A549 (cell line): ENCODE data around the gene SMPD2. TPM values are rescaled to one million over a fixed set of nuclear protein-coding genes. Genes with fewer than 3 reads are reported as not detected.
A peak's percentile ranks its signal among the peaks of the same experiment; 100 is the strongest.

ENCODE experiments used
- ATAC-seq, 2 experiments: fragments of 200-7000 bp in 1 of 2; fragments of >200 bp in 1 of 2; cut with Nextera tagmentation in 1 of 2; cut with Tn5 transposase in 1 of 2; 3 replicates each; pipeline versions ENCODE4 v1.8.0 to v1.9.1; 2018 to 2020; ENCODE audit warnings: mild to moderate bottlenecking in 1 of 2, moderate library complexity in 1 of 2
- CTCF ChIA-PET: fragments of 300-600 bp; sonication (Branson Sonifier 250); formaldehyde crosslinking; extraction: SDS; loops from one replicate; lab custom pipeline; 2021; ENCODE audit warnings: antibody characterized with exemption, inconsistent platforms; lab: Yijun Ruan, JAX
- POLR2A ChIA-PET: fragments of 350-600 bp; formaldehyde crosslinking; extraction: SDS; loops from one replicate; lab custom pipeline; 2021; ENCODE audit warnings: antibody characterized with exemption, inconsistent platforms; lab: Yijun Ruan, JAX
- DNase-seq, 2 experiments: peaks; one replicate each; pipeline versions ENCODE4 v3.0.0 to v3.0.0-alpha.2; 2011 to 2016; ENCODE audit warnings: low read depth in 1 of 2, low spot score in 1 of 2
- FAIRE-seq: peaks from 2 replicates; lab custom pipeline; 2011; peaks lifted over from hg19 to GRCh38; lab: Jason Lieb, UNC
- H3K27ac ChIP-seq, 2 experiments: fragments of >200 bp; sonication (Bioruptor Twin); formaldehyde crosslinking; 3 replicates each; pipeline ENCODE4 v1.5.1; 2016 to 2017
- H3K4me1 ChIP-seq: fragments of >200 bp; sonication (Bioruptor Twin); formaldehyde crosslinking; 3 replicates; pipeline ENCODE4 v1.6.1; 2016
- H3K4me2 ChIP-seq: fragments of >200 bp; sonication (Bioruptor Twin); formaldehyde crosslinking; 3 replicates; pipeline ENCODE4 v1.6.1; 2016
- H3K4me3 ChIP-seq: fragments of >200 bp; sonication (Bioruptor Twin); formaldehyde crosslinking; 3 replicates; pipeline ENCODE4 v1.5.1; 2016
- H3K9me3 ChIP-seq: fragments of >200 bp; sonication (Bioruptor Twin); formaldehyde crosslinking; 3 replicates; pipeline ENCODE4 v1.6.1; 2016
- CBX2 ChIP-seq: fragments of 200-600 bp; sonication (generic); IDR thresholded peaks from 2 replicates; pipeline ENCODE4 v1.6.1; 2016; ENCODE audit warnings: low read depth, mild to moderate bottlenecking, borderline replicate concordance
- CBX8 ChIP-seq: fragments of 200-600 bp; sonication (generic); IDR thresholded peaks from 2 replicates; pipeline ENCODE4 v1.6.1; 2016
- CEBPB ChIP-seq, 2 experiments: fragments of >200 bp in 1 of 2; sonication (Bioruptor Twin) in 1 of 2; formaldehyde crosslinking in 1 of 2; IDR thresholded peaks; 2 replicates each; pipeline ENCODE4 v1.6.1; 2012 to 2016
- CHD4 ChIP-seq: fragments of 200-600 bp; sonication (generic); IDR thresholded peaks from 2 replicates; pipeline ENCODE4 v1.6.1; 2016; ENCODE audit warnings: antibody characterized with exemption, mild to moderate bottlenecking, borderline replicate concordance
- EP300 ChIP-seq, 2 experiments: fragments of >200 bp; sonication (Bioruptor Twin); formaldehyde crosslinking; IDR thresholded peaks; 2 replicates in 1 of 2; 3 replicates in 1 of 2; pipeline ENCODE4 v1.6.1; 2016 to 2017
- FOSL2 ChIP-seq, 2 experiments: fragments of 450-650 bp in 1 of 2; fragments of >200 bp in 1 of 2; sonication (Bioruptor Twin) in 1 of 2; formaldehyde crosslinking; IDR thresholded peaks; 2 replicates each; pipeline versions ENCODE4 v1.5.0 to v1.6.1; 2016 to 2020; ENCODE audit warnings: mild to moderate bottlenecking in 1 of 2, moderate library complexity in 1 of 2
- HOXA7 ChIP-seq: fragments of 250-450 bp; sonication (Bioruptor Pico); IDR thresholded peaks from 2 replicates; pipeline ENCODE4 v1.5.0; 2020; ENCODE audit warnings: mild to moderate bottlenecking, moderate library complexity
- HOXB5 ChIP-seq: fragments of 250-450 bp; sonication (Bioruptor Pico); IDR thresholded peaks from 2 replicates; pipeline ENCODE4 v1.5.0; 2020; ENCODE audit warnings: mild to moderate bottlenecking, moderate library complexity
- MAFK ChIP-seq: fragments of 450-650 bp; IDR thresholded peaks from 2 replicates; pipeline ENCODE4 v1.6.1; 2014; ENCODE audit not compliant: partially characterized antibody
- MYC ChIP-seq: IDR thresholded peaks from 2 replicates; pipeline ENCODE4 v1.6.1; 2012; ENCODE audit warnings: mild to moderate bottlenecking, inconsistent platforms, low read length, improper control_type of control experiment, borderline replicate concordance
- NFE2L2 ChIP-seq: fragments of 150-350 bp; conservative IDR thresholded peaks from 2 replicates; pipeline ENCODE4 v1.6.1; 2014; ENCODE audit warnings: low read length
- NPAS2 ChIP-seq: fragments of 250-450 bp; sonication (Bioruptor Pico); IDR thresholded peaks from 2 replicates; pipeline ENCODE4 v1.8.0; 2022; ENCODE audit warnings: mild to moderate bottlenecking, moderate library complexity, borderline replicate concordance
- PHF8 ChIP-seq: fragments of 200-600 bp; sonication (generic); IDR thresholded peaks from 2 replicates; pipeline ENCODE4 v1.6.1; 2016; ENCODE audit warnings: low read depth, mild to moderate bottlenecking, antibody characterized with exemption, moderate library complexity, borderline replicate concordance
- RFX5 ChIP-seq: fragments of 450-650 bp; IDR thresholded peaks from 2 replicates; pipeline ENCODE4 v1.7.1; 2014; ENCODE audit warnings: antibody characterized with exemption, mild to moderate bottlenecking, moderate library complexity
- RNF2 ChIP-seq: fragments of 200-600 bp; sonication (generic); IDR thresholded peaks from 2 replicates; pipeline ENCODE4 v1.6.1; 2016; ENCODE audit warnings: low read depth, mild to moderate bottlenecking, antibody characterized with exemption, moderate library complexity, borderline replicate concordance
- SMC3 ChIP-seq: fragments of >200 bp; sonication (Bioruptor Twin); formaldehyde crosslinking; IDR thresholded peaks from 3 replicates; pipeline ENCODE4 v1.6.1; 2018; ENCODE audit warnings: inconsistent platforms
- SREBF2 ChIP-seq: fragments of 450-650 bp; IDR thresholded peaks from 2 replicates; pipeline ENCODE4 v1.6.1; 2014; ENCODE audit warnings: mild to moderate bottlenecking, moderate library complexity
- TFCP2L1 ChIP-seq: fragments of 250-450 bp; sonication (Bioruptor Pico); IDR thresholded peaks from 2 replicates; pipeline ENCODE4 v1.5.0; 2021; ENCODE audit warnings: mild to moderate bottlenecking
- USF2 ChIP-seq: fragments of 450-650 bp; IDR thresholded peaks from 2 replicates; pipeline ENCODE4 v1.6.1; 2014; ENCODE audit warnings: antibody characterized with exemption
- ZFP36 ChIP-seq: fragments of 450-650 bp; IDR thresholded peaks from 2 replicates; pipeline ENCODE4 v1.6.1; 2014; ENCODE audit warnings: borderline replicate concordance; ENCODE audit not compliant: partially characterized antibody
- ZSCAN20 ChIP-seq: fragments of 250-450 bp; sonication (Bioruptor Pico); IDR thresholded peaks from 2 replicates; pipeline ENCODE4 v1.8.0; 2022; ENCODE audit warnings: mild to moderate bottlenecking, moderate library complexity
- WGBS: methylation state at CpG from one replicate; pipeline ENCODE4 v1.1.6; 2017; ENCODE audit errors: missing lambda C conversion rate; 5-methylcytosine and 5-hydroxymethylcytosine counted together
- polyA plus RNA-seq, 4 experiments: library from polyadenylated mRNA; depleted of rRNA in 3 of 4; stranded (reverse); fragments of >200 nt; fragmentation: RNase III in 1 of 4; extraction: RNeasy Plus Mini Kit Qiagen cat#74134 plus additional on column Dnase treatment in 1 of 4; gene quantifications; 2 replicates in 3 of 4; 3 replicates in 1 of 4; pipeline ENCODE4 v1.2.3, GENCODE V29; 2011 to 2017
- TF ChIP-seq, protein P1 (sequence below): IDR thresholded peaks from 2 replicates; pipeline ENCODE4 v1.6.1; 2012; ENCODE audit warnings: low read depth, borderline replicate concordance
- TF ChIP-seq, protein P2 (sequence below): fragments of 150-350 bp; IDR thresholded peaks from 2 replicates; pipeline ENCODE4 v1.6.1; 2014; ENCODE audit warnings: low read depth, mild to moderate bottlenecking, low read length

The SMPD2 gene
- polyA plus RNA-seq, 2 of the 4 experiments (the other 2 are of a cell fraction), result 9.6 to 10.0 TPM

- CTCF ChIA-PET, result interaction anchor here (1.0 to 1.5 kb wide), 2 partner anchors 17 to 259 kb away, joined by 3 to 4 read pairs; no protein-coding TSS in a partner anchor
- ATAC-seq (no peak), DNase-seq (no peak), FAIRE-seq (no peak)
- Histone ChIP-seq H3K4me1 (peaks cover 6% of the 10 kb centered on the region), H3K9me3 (no peaks in the 10 kb centered on the region), H3K4me2 (no peak overlapping the region), H3K4me3 (no peak overlapping the region), H3K27ac (no peak overlapping the region)
- TF ChIP-seq ZFP36, result no peak
- TF ChIP-seq PHF8, result no peak
- TF ChIP-seq CEBPB (IDR thresholded peaks at IDR 0.05), result no peak
- TF ChIP-seq CBX8, result no peak
- TF ChIP-seq, protein P1, sequence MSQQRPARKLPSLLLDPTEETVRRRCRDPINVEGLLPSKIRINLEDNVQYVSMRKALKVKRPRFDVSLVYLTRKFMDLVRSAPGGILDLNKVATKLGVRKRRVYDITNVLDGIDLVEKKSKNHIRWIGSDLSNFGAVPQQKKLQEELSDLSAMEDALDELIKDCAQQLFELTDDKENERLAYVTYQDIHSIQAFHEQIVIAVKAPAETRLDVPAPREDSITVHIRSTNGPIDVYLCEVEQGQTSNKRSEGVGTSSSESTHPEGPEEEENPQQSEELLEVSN, result no peak
- TF ChIP-seq EP300 (IDR thresholded peaks at IDR 0.05), result no peak
- TF ChIP-seq SREBF2, result no peak
- no peak for TF ChIP-seq ZSCAN20 (CRISPR knock-in tag)
- no peak for TF ChIP-seq NPAS2
- no peak for TF ChIP-seq CHD4
- TF ChIP-seq MYC, result no peak
- no peak for TF ChIP-seq HOXB5 (CRISPR knock-in tag)
- no peak for TF ChIP-seq SMC3
- no peak for TF ChIP-seq TFCP2L1
- no peak for TF ChIP-seq USF2
- no peak for TF ChIP-seq MAFK
- TF ChIP-seq FOSL2 (IDR thresholded peaks at IDR 0.05), result no peak
- no peak for TF ChIP-seq FOSL2 (CRISPR knock-in tag; IDR thresholded peaks at IDR 0.05)
- no peak for TF ChIP-seq RFX5
- TF ChIP-seq NFE2L2, result no peak
- POLR2A ChIA-PET, result no interaction called here
- 88% methylated on average over 8 of the region's 8 CpGs for WGBS
Observed at GRCh38 chr6:109446541-109446940, 6.0 kb downstream of the SMPD2 start.

- WGBS, result 100% methylated on average over 1 of the region's 10 CpGs
- ChIA-PET CTCF (interaction anchor here (1.0 to 1.5 kb wide), 2 partner anchors 16 to 259 kb away, joined by 3 to 4 read pairs; no protein-coding TSS in a partner anchor), POLR2A (no interaction called here)
- no peak overlapping the region for H3K4me2 ChIP-seq
- ATAC-seq (no peak), FAIRE-seq (no peak), DNase-seq (no peak)
- TF ChIP-seq NPAS2, result no peak
- no peak for TF ChIP-seq CHD4
- TF ChIP-seq RNF2, result no peak
- no peak for TF ChIP-seq HOXA7 (CRISPR knock-in tag)
- TF ChIP-seq, protein P2, sequence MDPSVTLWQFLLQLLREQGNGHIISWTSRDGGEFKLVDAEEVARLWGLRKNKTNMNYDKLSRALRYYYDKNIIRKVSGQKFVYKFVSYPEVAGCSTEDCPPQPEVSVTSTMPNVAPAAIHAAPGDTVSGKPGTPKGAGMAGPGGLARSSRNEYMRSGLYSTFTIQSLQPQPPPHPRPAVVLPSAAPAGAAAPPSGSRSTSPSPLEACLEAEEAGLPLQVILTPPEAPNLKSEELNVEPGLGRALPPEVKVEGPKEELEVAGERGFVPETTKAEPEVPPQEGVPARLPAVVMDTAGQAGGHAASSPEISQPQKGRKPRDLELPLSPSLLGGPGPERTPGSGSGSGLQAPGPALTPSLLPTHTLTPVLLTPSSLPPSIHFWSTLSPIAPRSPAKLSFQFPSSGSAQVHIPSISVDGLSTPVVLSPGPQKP, result no peak
- no peak overlapping the region for H3K4me3 ChIP-seq
- H3K9me3 ChIP-seq, result no peaks in the 10 kb centered on the region
- peaks cover under 1% of the 10 kb centered on the region; the same call in 2 of the 3 replicates for H3K4me1 ChIP-seq
- no peak overlapping the region for H3K27ac ChIP-seq
Observed at GRCh38 chr6:109447087-109447486, 6.6 kb downstream of the SMPD2 start.

DNA sequence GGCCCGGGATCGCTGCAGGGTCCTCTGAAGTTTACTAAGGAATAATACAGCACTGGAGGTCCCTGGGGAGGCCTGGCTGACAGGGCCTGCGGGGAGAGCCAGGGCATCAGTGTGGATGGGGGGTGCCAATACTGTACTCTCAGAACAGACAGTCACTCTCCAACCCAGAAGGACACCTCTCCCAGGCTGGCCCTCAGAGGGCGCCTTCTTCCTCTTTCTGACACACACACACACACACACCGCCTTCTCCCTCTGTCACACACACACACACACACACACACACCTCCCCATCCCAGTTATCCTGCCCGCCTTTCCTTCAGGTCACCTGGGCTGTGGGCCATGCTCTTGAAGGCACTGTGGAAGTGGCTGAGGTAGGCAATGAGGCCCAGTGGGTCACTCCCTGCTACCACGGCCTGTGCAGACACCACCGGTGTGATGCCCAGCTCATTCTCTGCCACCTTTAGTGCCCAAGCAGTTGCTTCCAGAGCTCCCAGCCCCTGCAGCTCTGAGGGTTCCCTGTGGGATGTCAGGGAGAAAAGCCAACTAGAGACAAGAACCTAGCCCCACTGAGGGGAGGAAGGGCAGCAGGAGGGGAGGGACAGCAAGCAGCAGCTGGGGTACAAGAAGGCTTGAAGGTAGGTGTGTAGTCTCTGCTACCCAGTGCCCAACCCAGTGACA is 7.5 kb downstream of the SMPD2 start:
- FAIRE-seq, result no peak
- TF ChIP-seq ZFP36 (peak; percentile 46), CBX2 (no peak)
- 86% methylated on average over 5 of the region's 8 CpGs for WGBS

More for the DNA sequence above, 7.5 kb downstream of the SMPD2 start:
- DNase-seq, result peak in 1 of 2 experiments; percentile 49
- Histone ChIP-seq H3K27ac (no peak overlapping the region), H3K4me2 (no peak overlapping the region), H3K4me3 (no peak overlapping the region), H3K4me1 (no peaks in the 10 kb centered on the region), H3K9me3 (no peaks in the 10 kb centered on the region)
- ChIA-PET POLR2A (no interaction called here), CTCF (interaction anchor here (1.4 kb wide), 1 partner anchor 259 kb away, joined by 3 read pairs; no protein-coding TSS in a partner anchor)
- ATAC-seq, result peak; percentile 46 to 62; a peak in 5 of 6 replicates
